Erythroblast (primary cell): Measurements from ENCODE around the gene DOCK3.
"Not testable (repeated sequence)": the region's sequence is repeated elsewhere in the genome, so short reads cannot be mapped to it uniquely, and the experiment has no call there.

ENCODE experiments used
- DNase-seq, 2 experiments: peaks; one replicate each; lab custom pipeline; 2025; lab: John Stamatoyannopoulos, UW
- GATA1 ChIP-seq: IDR thresholded peaks from 2 replicates; pipeline ENCODE4 v1.6.1; 2011; ENCODE audit warnings: low read depth, mild to moderate bottlenecking, control low read depth, low read length, moderate library complexity
- POLR2A ChIP-seq: IDR thresholded peaks from 2 replicates; pipeline ENCODE4 v1.6.1; 2011; ENCODE audit warnings: mild to moderate bottlenecking, low read length

Gene DOCK3

DNA sequence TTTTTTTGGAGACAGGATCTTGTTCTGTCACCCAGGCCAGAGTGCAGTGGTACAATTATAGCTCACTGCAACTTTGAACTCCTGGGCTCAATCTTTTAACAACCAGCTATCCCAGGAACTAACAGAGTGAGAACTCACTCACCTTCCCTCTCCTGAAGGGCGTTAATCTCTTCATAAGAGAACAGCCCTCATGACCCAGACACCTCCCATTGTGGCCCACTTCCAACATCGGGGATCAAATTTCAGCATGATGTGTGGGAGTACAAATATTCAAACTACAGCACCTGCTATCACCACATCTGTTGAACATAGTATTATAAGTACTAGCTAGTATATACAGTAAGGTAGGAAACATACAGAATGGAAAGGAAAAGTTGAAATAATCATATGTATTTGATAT lies 132.5 kb downstream of the DOCK3 start:
- no peak for TF ChIP-seq POLR2A
- DNase-seq = no peak

DNA sequence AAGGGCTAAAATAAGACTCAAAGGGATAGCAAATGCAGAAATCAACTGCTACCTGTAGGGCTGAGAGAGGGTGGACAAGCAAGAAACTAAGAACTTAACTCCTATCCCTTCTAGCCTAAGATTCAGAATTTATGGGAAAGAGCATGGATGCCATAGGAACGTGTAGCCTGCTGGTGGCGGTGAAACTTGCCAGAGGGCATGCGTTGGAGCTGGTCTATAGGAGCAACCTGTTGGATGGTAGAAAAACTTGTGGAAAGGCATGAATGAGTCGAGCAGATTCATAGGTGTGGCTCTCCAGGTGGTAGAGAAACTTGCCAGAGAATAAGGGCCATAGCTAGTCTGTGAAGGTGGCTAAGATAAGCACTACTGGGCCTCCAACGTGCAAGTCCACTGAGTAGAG lies 137.2 kb downstream of the DOCK3 start:
- TF ChIP-seq POLR2A (no peak), GATA1 (no peak)
- no peak for DNase-seq

DNA sequence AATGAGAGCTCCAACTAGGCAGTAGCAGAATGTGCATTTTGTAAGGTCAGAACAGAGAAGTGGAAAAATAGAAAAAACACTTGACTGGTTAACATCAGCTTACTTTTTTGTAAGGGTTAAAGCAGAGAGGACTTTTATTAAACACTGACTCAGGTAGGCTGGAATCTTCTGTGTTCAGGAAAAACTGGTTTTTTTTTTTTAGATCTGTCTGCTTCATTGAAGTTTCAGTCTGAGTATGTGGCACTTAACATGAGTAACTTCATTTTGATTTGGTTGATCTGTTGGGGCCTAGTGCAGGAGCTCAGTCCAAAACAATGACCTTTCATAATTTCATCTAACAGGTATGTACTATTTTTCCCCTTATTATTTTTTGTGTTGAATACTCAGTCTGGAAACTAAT lies 141.1 kb downstream of the DOCK3 start:
- no peak for TF ChIP-seq GATA1
- TF ChIP-seq POLR2A = no peak
- no peak for DNase-seq

DNA sequence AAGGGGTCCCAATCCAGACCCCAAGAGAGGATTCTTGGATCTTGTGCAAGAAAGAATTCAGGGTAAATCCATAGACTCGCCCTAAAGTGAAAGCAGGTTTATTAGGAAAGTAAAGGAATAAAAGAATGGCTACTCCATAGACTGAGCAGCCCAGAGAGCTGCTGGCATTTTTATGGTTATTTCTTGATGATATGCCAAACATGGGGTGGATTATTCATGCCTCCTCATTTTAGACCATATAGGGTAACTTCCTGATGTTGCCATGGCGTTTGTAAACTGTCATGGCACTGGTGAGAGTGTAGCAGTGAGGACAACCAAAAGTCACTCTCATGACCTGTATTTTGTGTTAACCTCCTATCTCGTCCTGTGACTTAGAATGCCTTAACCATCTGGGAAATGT lies 142.2 kb downstream of the DOCK3 start:
- DNase-seq = no peak
- TF ChIP-seq POLR2A (no peak), GATA1 (no peak)

DNA sequence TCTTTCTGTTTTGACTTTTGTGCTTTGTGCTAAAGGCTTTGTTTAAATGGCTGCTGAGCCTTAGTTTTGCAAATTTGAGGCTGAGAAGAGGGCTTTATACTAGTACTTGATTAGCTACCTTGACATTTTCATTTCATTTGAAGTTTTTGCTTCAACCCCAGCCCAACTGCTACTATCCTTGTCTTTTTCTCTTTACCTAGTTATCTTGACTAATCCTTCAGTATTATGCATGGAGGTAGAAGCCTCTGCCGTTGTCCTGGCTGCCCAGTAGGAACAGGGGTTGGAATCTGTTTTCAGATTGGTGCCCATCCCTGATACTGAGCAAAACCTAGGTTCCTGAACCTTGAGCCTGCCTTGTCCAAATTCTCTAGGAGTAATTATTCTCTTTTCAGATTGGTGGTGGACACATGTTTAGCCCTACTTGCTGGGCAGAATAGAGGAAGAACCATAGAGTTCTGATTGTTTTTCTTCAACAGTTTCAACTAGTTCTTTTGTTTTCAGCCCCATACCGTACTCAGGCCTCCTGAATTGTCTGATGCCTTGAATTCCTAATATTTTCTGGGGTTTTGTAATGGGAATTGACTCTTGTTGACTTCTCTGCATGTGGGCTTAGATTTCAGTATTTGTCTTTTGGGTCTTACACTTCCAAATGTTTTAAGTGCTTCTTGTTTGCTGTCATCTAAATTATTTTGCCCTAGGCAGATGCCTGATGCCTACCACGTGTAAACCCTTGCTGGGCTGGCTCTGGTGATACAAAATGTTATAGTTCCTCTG lies 143.2 kb downstream of the DOCK3 start:
- TF ChIP-seq GATA1 (no peak), POLR2A (no peak)

DNA sequence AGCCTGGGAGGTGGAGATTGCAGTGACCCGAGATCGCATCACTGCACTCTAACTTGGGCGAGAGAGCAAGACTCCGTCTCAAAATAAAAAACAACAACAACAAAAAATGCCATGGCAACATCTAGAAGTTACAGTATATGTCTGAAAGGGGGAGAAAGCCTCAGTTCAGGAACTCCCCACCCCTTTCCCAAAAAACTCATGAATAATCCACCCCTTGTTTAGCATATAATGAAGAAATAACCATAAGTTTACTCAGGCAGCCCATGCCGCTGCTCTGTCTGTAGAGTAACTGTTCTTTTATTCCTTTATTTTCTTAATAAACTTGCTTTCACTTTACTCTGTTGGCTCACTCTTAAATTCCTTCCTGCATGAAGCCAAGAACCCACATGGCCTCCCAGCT lies 145.2 kb downstream of the DOCK3 start:
- no peak for TF ChIP-seq POLR2A
- no peak for TF ChIP-seq GATA1
- no peak for DNase-seq

More for the DNA sequence above, 143.2 kb downstream of the DOCK3 start:
- DNase-seq = no peak

DNA sequence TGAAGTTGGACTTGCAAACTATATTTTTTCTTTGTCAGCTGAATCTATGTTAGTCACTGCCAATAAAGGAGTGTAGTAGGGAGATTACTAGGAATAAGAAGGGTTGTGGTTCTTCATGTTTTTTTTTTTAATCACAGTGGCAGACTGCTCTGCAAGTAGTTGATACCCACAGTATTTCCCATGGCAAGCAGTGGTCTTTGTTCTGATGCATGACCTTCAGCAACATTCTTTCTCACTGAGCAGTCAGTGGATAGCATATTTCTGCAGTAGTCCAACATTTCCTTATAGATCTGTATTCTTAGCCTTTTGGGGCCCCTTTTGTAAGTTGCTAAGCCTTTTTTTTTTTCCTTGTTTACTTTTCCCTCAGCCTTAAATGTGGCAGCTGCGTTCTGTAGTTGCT lies 151.1 kb downstream of the DOCK3 start:
- no peak for DNase-seq
- TF ChIP-seq GATA1 (no peak), POLR2A (no peak)

DNA sequence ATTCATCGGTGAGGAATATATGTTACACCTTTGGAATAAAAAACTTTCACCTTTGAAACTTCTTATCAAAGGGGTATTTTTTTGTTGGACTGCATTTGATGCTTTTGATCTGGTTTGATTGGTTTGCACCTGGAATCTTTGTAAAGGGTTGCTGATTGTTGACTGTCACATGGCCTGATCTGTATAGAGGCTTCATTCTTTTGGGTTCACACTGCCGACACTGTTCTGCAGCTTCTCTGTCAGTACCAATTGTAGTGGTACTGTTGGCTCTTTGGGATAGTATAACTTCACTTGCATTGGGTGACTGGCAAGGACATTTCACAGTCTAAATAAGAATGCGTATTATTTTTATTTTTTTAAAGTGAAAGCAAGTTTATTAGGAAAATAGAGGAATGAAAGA lies 155.7 kb downstream of the DOCK3 start:
- DNase-seq = no peak
- no peak for TF ChIP-seq POLR2A
- no peak for TF ChIP-seq GATA1

DNA sequence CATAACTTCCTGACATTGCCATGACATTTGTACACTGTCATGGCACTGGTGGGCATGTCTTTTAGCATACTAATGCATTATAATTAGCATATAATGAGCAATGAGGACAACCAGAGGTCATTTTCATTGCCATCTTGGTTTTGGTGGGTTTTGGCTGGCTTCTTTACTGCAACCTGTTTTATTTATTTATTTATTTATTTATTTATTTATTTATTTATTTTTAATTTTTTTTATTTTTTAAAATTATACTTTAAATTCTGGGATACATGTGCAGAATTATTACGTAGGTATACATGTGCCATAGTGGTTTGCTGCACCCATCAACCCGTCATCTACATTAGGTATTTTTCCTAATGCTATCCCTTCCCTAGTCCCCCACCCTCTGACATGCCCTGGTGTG lies 156.3 kb downstream of the DOCK3 start:
- DNase-seq = not testable (repeated sequence)

DNA sequence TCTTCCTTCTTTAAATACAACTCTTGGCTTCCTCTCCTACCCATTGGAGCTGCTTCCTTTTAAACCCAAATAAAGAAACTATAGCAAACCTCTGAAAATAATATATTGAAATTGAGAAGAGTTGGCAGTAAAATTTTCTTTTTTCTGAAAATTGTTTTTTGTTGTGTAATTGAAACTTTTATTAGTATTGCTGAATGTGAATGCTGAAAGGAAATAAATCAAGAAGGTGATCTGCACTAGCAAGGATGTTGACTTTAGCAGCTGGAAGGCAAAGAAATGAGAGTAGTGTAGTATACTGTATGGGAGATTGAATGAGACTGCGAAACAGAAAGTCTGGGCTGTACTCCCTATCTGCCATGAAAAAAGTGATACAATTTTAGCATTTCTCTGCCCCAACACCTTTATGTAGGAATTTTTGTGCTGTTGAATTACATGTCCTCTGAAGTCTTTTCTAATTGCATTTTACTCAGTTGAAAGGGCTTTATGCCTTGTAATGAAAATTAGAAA lies 166.3 kb downstream of the DOCK3 start:
- no peak for TF ChIP-seq POLR2A
- TF ChIP-seq GATA1 = no peak
- no peak for DNase-seq

DNA sequence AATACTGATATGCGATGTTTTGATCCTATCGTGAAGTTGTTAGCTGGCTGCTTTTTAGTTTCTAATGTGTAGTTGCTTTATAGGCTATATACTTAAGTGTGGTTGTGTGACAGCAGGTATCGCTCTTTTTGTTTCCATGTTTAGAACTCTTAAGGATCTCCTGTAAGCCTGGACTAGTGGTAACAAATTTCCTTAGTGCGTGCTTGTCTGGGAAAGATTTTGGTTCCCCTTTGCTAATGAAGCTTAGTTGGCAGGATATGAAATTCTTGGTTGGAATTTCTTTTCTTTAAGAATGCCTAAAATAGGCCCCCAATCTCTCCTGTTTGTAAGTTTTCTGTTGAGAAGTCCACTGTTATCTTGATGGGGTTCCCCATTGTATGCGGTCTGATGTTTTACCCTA lies 173.6 kb downstream of the DOCK3 start:
- TF ChIP-seq GATA1 (no peak), POLR2A (no peak)
- DNase-seq = no peak

DNA sequence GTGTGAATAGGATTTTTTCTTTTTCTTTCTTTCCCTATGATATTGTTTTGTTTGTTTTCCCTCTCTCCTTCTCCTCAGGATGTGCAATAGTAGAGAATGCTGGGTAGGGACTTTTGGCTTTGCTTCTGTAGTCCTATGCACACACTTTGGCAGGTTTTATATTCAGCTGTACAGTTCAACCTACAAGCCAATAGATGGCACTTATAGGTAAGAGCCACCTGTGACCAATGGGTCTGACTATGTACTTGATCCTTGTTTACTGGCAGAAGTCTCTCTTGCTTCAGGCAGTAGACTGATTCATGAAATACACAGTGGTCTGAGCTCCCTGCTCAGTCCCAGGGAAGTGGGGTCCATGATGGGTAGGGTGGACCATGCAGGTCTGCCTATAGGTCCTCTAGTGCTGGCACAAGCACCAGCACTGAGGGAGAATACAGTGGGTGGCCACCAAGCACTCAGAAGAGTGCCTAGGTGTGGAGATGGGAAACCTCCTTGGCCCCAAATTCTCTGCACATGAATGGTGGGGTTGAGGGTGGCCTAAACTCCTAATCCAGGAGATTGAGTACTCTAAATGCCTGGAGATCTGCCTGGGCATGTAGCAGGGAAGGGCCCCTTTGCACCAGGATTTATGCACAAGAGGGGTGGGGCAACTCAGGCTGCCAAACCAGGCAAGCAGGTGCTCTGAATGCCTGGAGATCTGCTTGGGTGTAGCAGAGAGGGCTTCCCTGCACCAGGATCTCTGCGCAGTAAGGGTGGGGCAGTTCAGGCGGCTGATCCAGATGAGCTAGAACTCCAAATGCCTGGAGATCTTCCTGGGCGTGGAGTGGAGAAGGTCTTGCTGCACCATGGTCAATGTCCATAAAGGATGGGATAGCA lies 176.1 kb downstream of the DOCK3 start:
- TF ChIP-seq POLR2A (no peak), GATA1 (no peak)
- DNase-seq = no peak

DNA sequence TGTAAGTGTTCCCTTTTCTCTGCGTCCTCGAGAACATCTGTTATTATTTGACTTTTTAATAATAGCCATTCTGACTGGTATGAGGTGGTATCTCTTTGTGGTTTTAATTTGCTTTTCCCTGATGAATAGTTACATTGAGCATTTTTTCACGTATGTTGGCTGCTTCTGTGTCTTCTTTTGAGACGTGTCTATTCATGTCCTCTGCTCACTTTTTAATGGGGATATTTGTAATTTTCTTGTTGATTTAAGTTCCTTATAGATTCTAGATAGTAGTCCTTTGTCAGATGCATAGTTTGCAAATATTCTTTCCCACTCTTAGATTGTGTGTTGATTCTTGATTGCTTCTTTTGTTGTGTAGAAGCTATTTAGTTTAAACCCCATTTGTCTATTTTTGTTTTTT lies 179.2 kb downstream of the DOCK3 start:
- TF ChIP-seq GATA1 = no peak
- TF ChIP-seq POLR2A = no peak
- DNase-seq = no peak

DNA sequence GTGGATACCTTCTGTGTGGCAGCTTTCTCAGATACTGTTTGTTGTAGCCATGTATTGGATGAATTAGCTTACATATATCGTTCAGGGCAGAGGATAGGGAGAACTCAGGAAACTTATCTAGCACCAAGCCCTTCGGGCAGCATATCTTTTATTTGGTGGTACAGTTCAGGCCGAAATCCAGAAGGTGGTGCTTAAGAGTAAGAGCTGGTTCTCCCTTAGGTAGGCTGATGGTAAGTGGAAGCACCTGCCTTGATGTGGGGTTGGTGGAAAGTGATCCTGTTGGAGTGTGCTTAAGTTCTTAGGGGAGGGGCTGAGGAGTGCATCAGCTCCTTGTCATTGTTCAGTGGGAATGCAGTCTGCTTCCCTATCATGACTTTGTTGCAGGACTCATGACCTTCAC lies 187.5 kb downstream of the DOCK3 start:
- TF ChIP-seq GATA1 (no peak), POLR2A (no peak)
- no peak for DNase-seq
